ENCODE measurements around the gene MBD5. TPM values are rescaled to one million over a fixed set of nuclear protein-coding genes. Genes with fewer than 3 reads are reported as not detected.

The MBD5 gene
- total RNA-seq, 1 donor from 2014 or later = 59.3 TPM

- Mint-ChIP-seq H3K4me1 (ENCODE audit: unreplicated experiment) (peaks cover 4% of the 10 kb centered on the region), H3K27ac (ENCODE audit: unreplicated experiment) (peak overlapping the region; percentile 5), H3K36me3 (ENCODE audit: low read depth, unreplicated experiment) (no peaks in the 10 kb centered on the region), H3K9me3 (ENCODE audit: unreplicated experiment) (no peaks in the 10 kb centered on the region), H3K4me3 (ENCODE audit: unreplicated experiment) (no peak overlapping the region), H3K27me3 (ENCODE audit: unreplicated experiment) (peaks cover 3% of the 10 kb centered on the region)
- DNase-seq (ENCODE audit: low spot score) = no peak
- no peak for TF ChIP-seq CTCF (IDR thresholded peaks at IDR 0.05; ENCODE audit: unreplicated experiment)
Observed at GRCh38 chr2:148048475-148049221, 27.8 kb downstream of the MBD5 start.

- no peak overlapping the region for H3K27ac Mint-ChIP-seq (ENCODE audit: unreplicated experiment)
- H3K36me3 Mint-ChIP-seq (ENCODE audit: low read depth, unreplicated experiment) = no peaks in the 10 kb centered on the region
- no peak overlapping the region for H3K4me3 Mint-ChIP-seq (ENCODE audit: unreplicated experiment)
- H3K27me3 Mint-ChIP-seq (ENCODE audit: unreplicated experiment) = peaks cover 3% of the 10 kb centered on the region
- H3K4me1 Mint-ChIP-seq (ENCODE audit: unreplicated experiment) = peaks cover 4% of the 10 kb centered on the region
- no peaks in the 10 kb centered on the region for H3K9me3 Mint-ChIP-seq (ENCODE audit: unreplicated experiment)
- TF ChIP-seq CTCF (IDR thresholded peaks at IDR 0.05; ENCODE audit: unreplicated experiment) = no peak
- no peak for DNase-seq (ENCODE audit: low spot score)
Observed at GRCh38 chr2:148049284-148049683, 28.4 kb downstream of the MBD5 start.

DNA sequence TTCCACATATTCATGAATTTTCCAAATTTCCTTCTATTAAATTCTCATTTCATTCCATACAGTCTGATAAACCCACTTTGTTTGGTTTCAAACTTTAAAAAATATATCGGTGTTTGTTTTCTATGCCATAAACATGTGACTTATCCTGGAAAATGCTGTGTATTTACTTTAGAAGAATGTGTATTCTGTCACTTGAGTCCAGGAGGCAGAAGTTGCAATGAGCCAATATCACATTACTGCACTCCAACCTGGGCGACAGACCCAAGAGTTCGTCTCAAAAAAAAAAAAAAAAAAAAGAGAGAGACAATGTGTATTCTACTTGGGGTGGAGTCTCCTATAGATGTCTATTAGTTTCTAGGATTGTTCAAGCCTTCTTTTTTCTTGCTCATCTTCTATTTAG lies 31.8 kb downstream of the MBD5 start:
- no peak for TF ChIP-seq CTCF (IDR thresholded peaks at IDR 0.05; ENCODE audit: unreplicated experiment)
- Mint-ChIP-seq H3K9me3 (ENCODE audit: unreplicated experiment) (no peaks in the 10 kb centered on the region), H3K27ac (ENCODE audit: unreplicated experiment) (no peak overlapping the region), H3K36me3 (ENCODE audit: low read depth, unreplicated experiment) (no peaks in the 10 kb centered on the region), H3K4me1 (ENCODE audit: unreplicated experiment) (peaks cover 4% of the 10 kb centered on the region), H3K4me3 (ENCODE audit: unreplicated experiment) (no peak overlapping the region), H3K27me3 (ENCODE audit: unreplicated experiment) (peaks cover 6% of the 10 kb centered on the region)
- DNase-seq (ENCODE audit: low spot score) = no peak

- Mint-ChIP-seq H3K4me1 (ENCODE audit: unreplicated experiment) (no peaks in the 10 kb centered on the region), H3K36me3 (ENCODE audit: low read depth, unreplicated experiment) (no peaks in the 10 kb centered on the region), H3K27me3 (ENCODE audit: unreplicated experiment) (peaks cover 3% of the 10 kb centered on the region), H3K4me3 (ENCODE audit: unreplicated experiment) (no peak overlapping the region), H3K9me3 (ENCODE audit: unreplicated experiment) (no peaks in the 10 kb centered on the region), H3K27ac (ENCODE audit: unreplicated experiment) (no peak overlapping the region)
- no peak for TF ChIP-seq CTCF (IDR thresholded peaks at IDR 0.05; ENCODE audit: unreplicated experiment)
- DNase-seq (ENCODE audit: low spot score) = no peak
Observed at GRCh38 chr2:148058641-148059040, 37.8 kb downstream of the MBD5 start.

DNA sequence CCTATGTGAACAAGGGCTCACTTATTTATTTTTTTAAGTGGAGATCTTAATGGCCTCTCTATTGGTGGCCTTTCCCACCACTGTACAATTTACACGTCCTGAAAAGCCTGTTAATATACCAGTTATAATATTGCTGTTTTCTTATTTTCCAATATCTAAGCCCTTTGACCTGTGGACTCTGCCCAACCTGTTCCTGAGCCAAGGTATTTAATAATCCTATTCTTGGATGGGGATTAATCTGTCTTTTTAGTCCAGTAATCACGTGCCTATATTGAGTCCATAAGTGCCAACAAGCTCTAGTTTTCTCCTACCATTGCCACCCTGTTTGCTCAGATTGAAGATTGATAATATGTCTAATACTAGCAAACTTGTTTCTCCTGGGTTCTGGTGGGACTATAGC lies 42.7 kb downstream of the MBD5 start:
- Mint-ChIP-seq H3K27me3 (ENCODE audit: unreplicated experiment) (no peaks in the 10 kb centered on the region), H3K9me3 (ENCODE audit: unreplicated experiment) (no peaks in the 10 kb centered on the region), H3K27ac (ENCODE audit: unreplicated experiment) (no peak overlapping the region), H3K36me3 (ENCODE audit: low read depth, unreplicated experiment) (no peaks in the 10 kb centered on the region), H3K4me1 (ENCODE audit: unreplicated experiment) (no peaks in the 10 kb centered on the region), H3K4me3 (ENCODE audit: unreplicated experiment) (no peak overlapping the region)
- DNase-seq (ENCODE audit: low spot score) = no peak
- no peak for TF ChIP-seq CTCF (IDR thresholded peaks at IDR 0.05; ENCODE audit: unreplicated experiment)
